GM12801 (cell line): ENCODE data around the gene HIPK2.

Experiments
- CTCF ChIP-seq: IDR thresholded peaks from one replicate; pipeline ENCODE4 v1.5.1; 2011; ENCODE audit warnings: control low read depth; ENCODE audit not compliant: insufficient read length; ENCODE audit errors: extremely low read depth

HIPK2 gene

GRCh38 chr7:139745678-139746143, 32.1 kb downstream of the HIPK2 start:
- TF ChIP-seq CTCF: no peak

- TF ChIP-seq CTCF: no peak
These were observed 32.8 kb downstream of the HIPK2 start for GRCh38 chr7:139744768-139745677.

GRCh38 chr7:139743967-139744767, 33.6 kb downstream of the HIPK2 start:
- TF ChIP-seq CTCF: no peak

- TF ChIP-seq CTCF: no peak
These were observed 34.4 kb downstream of the HIPK2 start for GRCh38 chr7:139743267-139743966.

- no peak for TF ChIP-seq CTCF
These were observed 35.9 kb downstream of the HIPK2 start for GRCh38 chr7:139741789-139742344.

- TF ChIP-seq CTCF: no peak
These were observed 36.6 kb downstream of the HIPK2 start for GRCh38 chr7:139741239-139741638.
